Stomach (tissue), 9 donors: ENCODE results near the gene NFIX. TPM values are rescaled to one million over a fixed set of nuclear protein-coding genes. Genes with fewer than 3 reads are reported as not detected.

Source experiments
- DNase-seq, 2 donors: peaks; one replicate each; pipeline versions ENCODE4 v3.0.0 to v3.0.0-alpha.2; 2013 to 2019
- H3K27ac ChIP-seq, 5 donors: fragments of 200-600 bp in 4 of 5; sonication (generic) in 4 of 5; one replicate each; pipeline ENCODE4 v1.5.1; 2013 to 2019; ENCODE audit warnings: mild to moderate bottlenecking in 1 of 5, moderate library complexity in 1 of 5
- H3K27me3 ChIP-seq, 3 donors: fragments of 200-600 bp; sonication (generic); one replicate each; pipeline ENCODE4 v1.5.1; 2017 to 2019; ENCODE audit warnings: mixed run types in 1 of 3
- H3K36me3 ChIP-seq, 4 donors: fragments of 200-600 bp; sonication (generic); 1 replicate in 3 of 4; 2 replicates in 1 of 4; pipeline ENCODE4 v1.5.1; 2016 to 2019
- H3K4me1 ChIP-seq, 4 donors: fragments of 200-600 bp; sonication (generic); one replicate each; pipeline ENCODE4 v1.5.1; 2016 to 2019
- H3K4me3 ChIP-seq, 4 donors: fragments of 200-600 bp; sonication (generic) in 3 of 4; one replicate each; pipeline ENCODE4 v1.5.1; 2016 to 2019; ENCODE audit warnings: mild to moderate bottlenecking in 1 of 4
- H3K9me3 ChIP-seq, 4 donors: fragments of 200-600 bp; sonication (generic); one replicate each; pipeline ENCODE4 v1.5.1; 2016 to 2019
- EP300 ChIP-seq: sonication (generic); formaldehyde crosslinking; IDR thresholded peaks from one replicate; pipeline ENCODE4 v1.6.1; 2017; ENCODE audit warnings: antibody characterized with exemption
- POLR2A ChIP-seq, 4 donors: fragments of 450-650 bp; IDR thresholded peaks; one replicate each; pipeline ENCODE4 v1.6.1; 2016; ENCODE audit warnings: antibody characterized with exemption in 4 of 4, control low read depth in 2 of 4, mild to moderate bottlenecking in 1 of 4, moderate library complexity in 1 of 4
- POLR2AphosphoS5 ChIP-seq, 3 donors: sonication (generic); formaldehyde crosslinking; IDR thresholded peaks; one replicate each; pipeline ENCODE4 v1.6.1; 2016; ENCODE audit warnings: antibody characterized with exemption in 3 of 3
- WGBS, 5 donors: extraction: QIAGEN DNeasy Blood & Tissue Kit in 3 of 5; methylation state at CpG; one replicate each; pipeline versions ENCODE4 v1.1.5 to v1.1.7; 2013 to 2018; 5-methylcytosine and 5-hydroxymethylcytosine counted together
- intact Hi-C: fragments of 100-400 bp; cut with DNase I; formaldehyde crosslinking; loops from one replicate; pipeline ENCODE4 v1.15.1; 2023; ENCODE audit warnings: low total_unique reads
- polyA plus RNA-seq, 3 donors: library from polyadenylated mRNA; stranded (reverse); fragments of 200-250 nt; gene quantifications; one replicate each; pipeline ENCODE4 v1.2.3, GENCODE V29; 2013
- total RNA-seq, 5 donors: library from RNA; depleted of rRNA; stranded (reverse); fragments of >200 nt; gene quantifications; one replicate each; pipeline versions ENCODE4 v1.1.0 to v1.2.3, GENCODE V29; 2014 to 2016
- TF ChIP-seq, protein P1 (sequence below), 7 experiments: fragments of 450-650 bp in 4 of 7; fragments of 200-600 bp in 3 of 7; sonication (generic) in 3 of 7; IDR thresholded peaks; one replicate each; pipeline ENCODE4 v1.5.1; 2016 to 2019; ENCODE audit warnings: antibody characterized with exemption in 7 of 7, control low read depth in 2 of 7, mild to moderate bottlenecking in 1 of 7
- donor health status: healthy with polysubstance abuse.
- donor health status: Bipolar disorder and iron deficiency.
- donor health status: healthy.

Gene NFIX
- total and polyA plus RNA-seq, 8 donors, result 11.5 to 183 (median 37.6) TPM

DNA sequence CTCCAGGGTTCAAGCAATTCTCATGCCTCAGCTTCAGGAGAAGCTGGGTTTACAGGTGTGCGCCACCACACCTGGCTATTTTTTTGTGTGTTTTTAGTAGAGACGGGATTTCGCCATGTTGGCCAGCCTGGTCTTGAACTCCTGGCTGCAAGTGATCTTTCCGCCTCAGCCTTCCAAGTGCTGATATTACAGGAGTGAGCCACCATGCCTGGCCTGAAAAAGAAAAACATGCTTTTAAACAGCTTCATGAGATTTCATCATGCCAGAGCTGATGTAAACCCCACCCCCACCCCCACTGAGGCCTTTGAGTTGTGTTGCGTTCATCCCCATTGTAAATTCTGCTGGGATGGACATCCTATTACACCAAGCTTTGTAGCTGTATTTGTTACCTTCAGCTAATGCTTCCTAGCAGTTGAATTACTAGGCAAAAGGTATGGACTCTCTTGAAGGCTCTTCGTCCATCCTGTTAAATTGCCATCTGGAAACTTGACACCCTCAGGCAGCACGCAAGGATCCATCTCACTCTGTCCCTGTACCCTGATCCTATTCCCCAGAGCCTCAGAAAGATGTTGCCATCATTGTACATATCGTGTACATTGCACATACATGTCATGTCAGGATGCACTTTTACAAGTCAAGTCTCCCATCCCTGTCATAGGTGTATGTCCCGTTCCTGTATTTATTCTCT lies 47.3 kb downstream of the NFIX start:
- DNase-seq, result no peak
- no peaks in the 10 kb centered on the region for H3K36me3 ChIP-seq
- 86 to 91% (median 88%) methylated on average over 9 of the region's 9 CpGs for WGBS, 5 donors
- H3K27me3 ChIP-seq, result no peaks in the 10 kb centered on the region
- no peak overlapping the region for H3K27ac ChIP-seq
- intact Hi-C loops, result no loop called here
- H3K9me3 ChIP-seq, result no peaks in the 10 kb centered on the region
- no peak overlapping the region for H3K4me3 ChIP-seq
- TF ChIP-seq POLR2AphosphoS5 (IDR thresholded peaks at IDR 0.05), result no peak
- H3K4me1 ChIP-seq, result peaks cover 53 to 98% (median 76%) of the 10 kb centered on the region in 4 donors

DNA sequence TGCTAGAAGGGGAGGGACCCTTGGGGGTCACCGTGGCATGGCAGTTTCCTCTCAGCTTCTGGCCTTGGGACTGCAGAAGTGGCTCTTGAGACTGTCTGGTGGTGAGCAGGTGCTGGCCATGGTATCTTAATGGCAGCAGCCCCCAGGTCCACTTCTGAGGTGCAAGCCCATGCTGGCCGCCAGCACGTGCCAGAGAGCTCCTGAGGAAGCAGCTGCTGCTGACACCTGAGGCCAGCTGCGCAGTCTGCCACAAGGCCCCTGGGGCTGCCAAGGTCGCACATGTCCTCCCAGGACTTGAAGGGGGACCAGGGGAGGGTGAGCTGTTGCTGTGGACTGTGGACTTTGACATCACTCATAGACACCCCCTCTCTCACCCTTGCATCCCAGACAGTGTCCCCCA lies 48.0 kb downstream of the NFIX start:
- Histone ChIP-seq H3K36me3 (no peaks in the 10 kb centered on the region), H3K27ac (peak overlapping the region in 3 of 5 donors; percentile 8 to 46 (median 40)), H3K9me3 (no peaks in the 10 kb centered on the region), H3K27me3 (no peaks in the 10 kb centered on the region), H3K4me1 (peaks cover 46 to 97% (median 72%) of the 10 kb centered on the region in 4 donors), H3K4me3 (no peak overlapping the region)
- 37 to 63% (median 56%) methylated on average over 3 to 5 of the region's 5 CpGs for WGBS, 5 donors
- no peak for DNase-seq
- TF ChIP-seq, protein P1, sequence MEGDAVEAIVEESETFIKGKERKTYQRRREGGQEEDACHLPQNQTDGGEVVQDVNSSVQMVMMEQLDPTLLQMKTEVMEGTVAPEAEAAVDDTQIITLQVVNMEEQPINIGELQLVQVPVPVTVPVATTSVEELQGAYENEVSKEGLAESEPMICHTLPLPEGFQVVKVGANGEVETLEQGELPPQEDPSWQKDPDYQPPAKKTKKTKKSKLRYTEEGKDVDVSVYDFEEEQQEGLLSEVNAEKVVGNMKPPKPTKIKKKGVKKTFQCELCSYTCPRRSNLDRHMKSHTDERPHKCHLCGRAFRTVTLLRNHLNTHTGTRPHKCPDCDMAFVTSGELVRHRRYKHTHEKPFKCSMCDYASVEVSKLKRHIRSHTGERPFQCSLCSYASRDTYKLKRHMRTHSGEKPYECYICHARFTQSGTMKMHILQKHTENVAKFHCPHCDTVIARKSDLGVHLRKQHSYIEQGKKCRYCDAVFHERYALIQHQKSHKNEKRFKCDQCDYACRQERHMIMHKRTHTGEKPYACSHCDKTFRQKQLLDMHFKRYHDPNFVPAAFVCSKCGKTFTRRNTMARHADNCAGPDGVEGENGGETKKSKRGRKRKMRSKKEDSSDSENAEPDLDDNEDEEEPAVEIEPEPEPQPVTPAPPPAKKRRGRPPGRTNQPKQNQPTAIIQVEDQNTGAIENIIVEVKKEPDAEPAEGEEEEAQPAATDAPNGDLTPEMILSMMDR (IDR thresholded peaks at IDR 0.05), result no peak
- TF ChIP-seq EP300 (no peak), POLR2A (IDR thresholded peaks at IDR 0.05) (no peak), POLR2AphosphoS5 (IDR thresholded peaks at IDR 0.05) (no peak)
- intact Hi-C loops, result no loop called here

DNA sequence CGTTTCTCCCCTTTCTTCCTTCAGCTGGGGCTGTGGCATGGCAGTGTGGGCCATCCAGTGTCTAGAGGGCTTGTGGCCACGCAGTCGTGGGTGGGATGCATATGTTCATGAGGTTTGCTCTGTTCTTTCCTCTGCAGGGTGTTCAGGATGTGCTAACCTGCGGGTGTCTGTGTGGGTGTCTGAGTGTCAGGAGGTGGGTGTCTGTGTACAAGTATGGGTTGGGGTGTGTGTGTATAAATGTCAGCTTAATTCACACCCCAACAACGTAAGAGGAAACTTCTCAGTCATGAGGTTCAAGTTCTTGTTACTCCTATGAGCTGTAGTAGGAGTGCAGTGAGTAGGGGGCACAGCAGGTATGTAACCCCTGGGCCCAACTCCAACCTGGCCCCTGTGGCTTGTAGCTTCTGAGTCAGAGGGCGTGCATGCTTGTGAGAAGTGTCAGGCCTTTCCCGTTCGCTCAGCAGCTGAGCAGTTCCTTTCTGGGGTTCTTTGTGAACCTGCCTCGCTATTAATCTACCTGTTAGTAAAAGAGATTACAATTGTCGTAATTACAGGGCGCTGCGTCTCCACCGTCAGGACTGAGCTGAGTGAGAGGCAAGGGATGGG lies 49.1 kb downstream of the NFIX start:
- Histone ChIP-seq H3K4me3 (no peak overlapping the region), H3K27me3 (no peaks in the 10 kb centered on the region), H3K27ac (peak overlapping the region in 4 of 5 donors; percentile 37 to 62 (median 43)), H3K9me3 (no peaks in the 10 kb centered on the region), H3K36me3 (no peaks in the 10 kb centered on the region), H3K4me1 (peaks cover 36 to 88% (median 63%) of the 10 kb centered on the region in 4 donors)
- DNase-seq, result peak in 1 of 2 donors; percentile 54
- TF ChIP-seq EP300 (no peak), POLR2A (IDR thresholded peaks at IDR 0.05) (no peak), POLR2AphosphoS5 (IDR thresholded peaks at IDR 0.05) (no peak)
- TF ChIP-seq, protein P1 (IDR thresholded peaks at IDR 0.05), result no peak
- intact Hi-C loops, result no loop called here
- WGBS, 5 donors, result 45 to 55% (median 48%) methylated on average over 13 of the region's 13 CpGs

DNA sequence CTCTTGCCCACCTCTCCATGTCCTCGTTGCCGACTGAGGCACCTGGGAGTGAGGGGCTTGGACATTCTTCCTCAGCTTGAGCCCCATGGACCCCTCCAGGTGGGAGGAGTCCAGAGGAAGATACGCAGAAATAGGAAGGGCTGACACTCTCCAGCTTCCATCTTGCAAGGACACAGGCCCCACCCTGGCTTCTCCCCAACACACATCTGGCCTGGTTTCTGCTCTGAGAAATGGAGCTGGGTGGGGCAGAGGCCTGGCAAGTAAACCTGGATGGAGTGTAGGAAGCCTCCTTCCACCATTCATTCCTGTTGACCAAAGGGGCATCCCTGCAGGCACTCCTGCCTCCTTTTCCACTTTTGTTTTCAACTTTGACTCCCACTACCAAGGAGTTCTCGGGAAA lies 50.5 kb downstream of the NFIX start:
- H3K4me1 ChIP-seq, result peaks cover 33 to 88% (median 61%) of the 10 kb centered on the region in 4 donors
- H3K27ac ChIP-seq, result peak overlapping the region in 1 of 5 donors; percentile 62
- WGBS, 5 donors, result 87 to 98% (median 92%) methylated on average over 4 of the region's 4 CpGs
- H3K27me3 ChIP-seq, result no peaks in the 10 kb centered on the region
- TF ChIP-seq POLR2A (IDR thresholded peaks at IDR 0.05) (no peak), POLR2AphosphoS5 (IDR thresholded peaks at IDR 0.05) (no peak), EP300 (no peak)
- TF ChIP-seq, protein P1 (IDR thresholded peaks at IDR 0.05), result no peak
- H3K4me3 ChIP-seq, result no peak overlapping the region
- no peak for DNase-seq
- intact Hi-C loops, result loop anchor here (5.0 kb wide), 1 partner anchor 59 kb away; no protein-coding TSS in a partner anchor
- no peaks in the 10 kb centered on the region for H3K36me3 ChIP-seq
- no peaks in the 10 kb centered on the region for H3K9me3 ChIP-seq
